ENCODE data around the gene HS1BP3.

Gene HS1BP3

GRCh38 chr2:20675701-20676352 lies 24.9 kb upstream of the HS1BP3 start:
- no peak for DNase-seq (ENCODE audit: extremely low read depth in 1 of 2, low read depth in 1 of 2)

- no peak for DNase-seq (ENCODE audit: extremely low read depth in 1 of 2, low read depth in 1 of 2)
Observed at GRCh38 chr2:20674974-20675679, 24.2 kb upstream of the HS1BP3 start.

GRCh38 chr2:20674309-20674965 lies 23.5 kb upstream of the HS1BP3 start:
- DNase-seq (ENCODE audit: extremely low read depth in 1 of 2, low read depth in 1 of 2): no peak

GRCh38 chr2:20673686-20674308 lies 22.9 kb upstream of the HS1BP3 start:
- no peak for DNase-seq (ENCODE audit: extremely low read depth in 1 of 2, low read depth in 1 of 2)

- DNase-seq (ENCODE audit: extremely low read depth in 1 of 2, low read depth in 1 of 2): no peak
Observed at GRCh38 chr2:20672201-20672951, 21.5 kb upstream of the HS1BP3 start.

GRCh38 chr2:20671736-20672080 lies 20.8 kb upstream of the HS1BP3 start:
- no peak for DNase-seq (ENCODE audit: extremely low read depth in 1 of 2, low read depth in 1 of 2)

- no peak for DNase-seq (ENCODE audit: extremely low read depth in 1 of 2, low read depth in 1 of 2)
Observed at GRCh38 chr2:20671036-20671735, 20.3 kb upstream of the HS1BP3 start.

GRCh38 chr2:20670315-20671035 lies 19.6 kb upstream of the HS1BP3 start:
- DNase-seq (ENCODE audit: extremely low read depth in 1 of 2, low read depth in 1 of 2): no peak

GRCh38 chr2:20669562-20670314 lies 18.8 kb upstream of the HS1BP3 start:
- no peak for DNase-seq (ENCODE audit: extremely low read depth in 1 of 2, low read depth in 1 of 2)

- DNase-seq (ENCODE audit: extremely low read depth in 1 of 2, low read depth in 1 of 2): no peak
Observed at GRCh38 chr2:20668871-20669475, 18.1 kb upstream of the HS1BP3 start.

GRCh38 chr2:20668451-20668850 lies 17.6 kb upstream of the HS1BP3 start:
- DNase-seq (ENCODE audit: extremely low read depth in 1 of 2, low read depth in 1 of 2): no peak

GRCh38 chr2:20667531-20668401 lies 16.9 kb upstream of the HS1BP3 start:
- DNase-seq (ENCODE audit: extremely low read depth in 1 of 2, low read depth in 1 of 2): no peak

- no peak for DNase-seq (ENCODE audit: extremely low read depth in 1 of 2, low read depth in 1 of 2)
Observed at GRCh38 chr2:20667151-20667530, 16.2 kb upstream of the HS1BP3 start.

- no peak for DNase-seq (ENCODE audit: extremely low read depth in 1 of 2, low read depth in 1 of 2)
Observed at GRCh38 chr2:20666304-20667150, 15.6 kb upstream of the HS1BP3 start, which contains the start of gene GDF7. GDF7 (plus strand) TSS chr2:20667144; CDS start chr2:20667240, 96 bp downstream.

- DNase-seq (ENCODE audit: extremely low read depth in 1 of 2, low read depth in 1 of 2): no peak
Observed at GRCh38 chr2:20666005-20666303, 15.1 kb upstream of the HS1BP3 start.

- DNase-seq (ENCODE audit: extremely low read depth in 1 of 2, low read depth in 1 of 2): no peak
Observed at GRCh38 chr2:20665243-20666004, 14.5 kb upstream of the HS1BP3 start.

All from stimulated activated CD8-positive, alpha-beta memory T cell treated with anti-CD3 and anti-CD28 coated beads, Interleukin-7, amount 100 ng/mL, for 48 hours (primary cell).